Small intestine (tissue), 7 donors: ENCODE results near the gene APBB1. TPM values are rescaled to one million over a fixed set of nuclear protein-coding genes. Genes with fewer than 3 reads are reported as not detected.
A peak's percentile ranks its signal among the peaks of the same experiment; 100 is the strongest.

Source experiments
- DNase-seq, 2 donors: peaks; one replicate each; pipeline versions ENCODE4 v3.0.0 to v3.0.0-alpha.2; 2013
- FAIRE-seq: peaks from 2 replicates; lab custom pipeline; 2012; peaks lifted over from hg19 to GRCh38; lab: Jason Lieb, UNC
- H3K27ac ChIP-seq, 3 donors: one replicate each; pipeline ENCODE4 v1.5.1; 2013; ENCODE audit warnings: low read length in 2 of 3, mild to moderate bottlenecking in 2 of 3, control low read depth in 1 of 3, inconsistent platforms in 1 of 3, low read depth in 1 of 3, moderate library complexity in 1 of 3
- H3K27me3 ChIP-seq, 3 donors: one replicate each; pipeline ENCODE4 v1.6.1; 2013; ENCODE audit warnings: low read length in 3 of 3, inconsistent platforms in 1 of 3; ENCODE audit not compliant: control insufficient read depth in 3 of 3, insufficient read depth in 3 of 3
- H3K36me3 ChIP-seq, 3 donors: one replicate each; pipeline ENCODE4 v1.6.1; 2013; ENCODE audit warnings: low read length in 3 of 3, inconsistent platforms in 1 of 3, low read depth in 1 of 3, mild to moderate bottlenecking in 1 of 3, moderate library complexity in 1 of 3; ENCODE audit not compliant: control insufficient read depth in 3 of 3, insufficient read depth in 2 of 3
- H3K4me1 ChIP-seq, 3 donors: one replicate each; pipeline ENCODE4 v1.6.1; 2013; ENCODE audit warnings: low read length in 2 of 3, inconsistent platforms in 1 of 3, low read depth in 1 of 3, mild to moderate bottlenecking in 1 of 3, moderate library complexity in 1 of 3; ENCODE audit not compliant: control insufficient read depth in 3 of 3, insufficient read depth in 2 of 3
- H3K4me3 ChIP-seq, 3 donors: one replicate each; pipeline ENCODE4 v1.5.1; 2013; ENCODE audit warnings: low read length in 3 of 3, control low read depth in 1 of 3, inconsistent platforms in 1 of 3, low read depth in 1 of 3, mild to moderate bottlenecking in 1 of 3, moderate library complexity in 1 of 3
- H3K9me3 ChIP-seq, 2 donors: one replicate each; pipeline ENCODE4 v1.6.1; 2013; ENCODE audit warnings: low read depth in 1 of 2, low read length in 1 of 2; ENCODE audit not compliant: control insufficient read depth in 2 of 2, insufficient read depth in 1 of 2
- WGBS, 3 donors: extraction: QIAGEN DNeasy Blood & Tissue Kit; methylation state at CpG; one replicate each; pipeline ENCODE4 v1.1.7; 2013; 5-methylcytosine and 5-hydroxymethylcytosine counted together
- polyA plus RNA-seq, 4 donors: library from polyadenylated mRNA; stranded (reverse) in 3 of 4; unstranded in 1 of 4; fragments of 200-250 nt in 3 of 4; fragments of 120-200 nt in 1 of 4; gene quantifications; one replicate each; pipeline versions ENCODE4 v1.2.1 to v1.2.3, GENCODE V29; 2013
- donor health status: healthy with polysubstance abuse.
- donor health status: control.
- donor health status: control.
- donor health status: Bipolar disorder and iron deficiency.
- donor health status: healthy.

The APBB1 gene
- polyA plus RNA-seq, 4 donors: 2.5 to 17.8 (median 11.9) TPM

GRCh38 chr11:6378640-6378989 is 40.3 kb downstream of the APBB1 start:
- DNase-seq (no peak), FAIRE-seq (no peak)
- Histone ChIP-seq H3K36me3 (no peaks in the 10 kb centered on the region), H3K27ac (no peak overlapping the region), H3K27me3 (no peaks in the 10 kb centered on the region), H3K4me1 (no peaks in the 10 kb centered on the region), H3K4me3 (no peak overlapping the region), H3K9me3 (no peaks in the 10 kb centered on the region)
- WGBS, 3 donors: 67 to 75% (median 67%) methylated on average over 5 of the region's 5 CpGs

- Histone ChIP-seq H3K4me1 (no peaks in the 10 kb centered on the region), H3K27ac (no peak overlapping the region), H3K4me3 (no peak overlapping the region), H3K27me3 (no peaks in the 10 kb centered on the region), H3K9me3 (no peaks in the 10 kb centered on the region), H3K36me3 (no peaks in the 10 kb centered on the region)
- WGBS, 3 donors: 20 to 30% (median 29%) methylated on average over 4 of the region's 4 CpGs
- DNase-seq (no peak), FAIRE-seq (no peak)
Observed at GRCh38 chr11:6377902-6378639, 40.8 kb downstream of the APBB1 start.

- H3K9me3 ChIP-seq: no peaks in the 10 kb centered on the region
- H3K4me3 ChIP-seq: no peak overlapping the region
- FAIRE-seq (no peak), DNase-seq (no peak)
- H3K27me3 ChIP-seq: no peaks in the 10 kb centered on the region
- no peaks in the 10 kb centered on the region for H3K36me3 ChIP-seq
- 71 to 86% (median 79%) methylated on average over 5 to 6 of the region's 6 CpGs for WGBS, 3 donors
- no peaks in the 10 kb centered on the region for H3K4me1 ChIP-seq
- H3K27ac ChIP-seq: no peak overlapping the region
Observed at GRCh38 chr11:6371825-6372224, 47.1 kb downstream of the APBB1 start.

GRCh38 chr11:6365659-6366058 is 53.2 kb downstream of the APBB1 start:
- Histone ChIP-seq H3K4me3 (no peak overlapping the region), H3K27me3 (no peaks in the 10 kb centered on the region), H3K36me3 (no peaks in the 10 kb centered on the region), H3K27ac (no peak overlapping the region), H3K4me1 (peaks cover 0 to 3% (median 0%) of the 10 kb centered on the region in 3 donors), H3K9me3 (no peaks in the 10 kb centered on the region)
- WGBS, 3 donors: 8 to 43% (median 30%) methylated on average over 2 of the region's 2 CpGs
- peak; percentile 60 to 77 for DNase-seq
- no peak for FAIRE-seq

- no peak overlapping the region for H3K27ac ChIP-seq
- peak; percentile 76 to 83 for DNase-seq
- WGBS, 3 donors: 67 to 77% (median 76%) methylated on average over 6 of the region's 6 CpGs
- FAIRE-seq: no peak
- H3K27me3 ChIP-seq: no peaks in the 10 kb centered on the region
- no peaks in the 10 kb centered on the region for H3K9me3 ChIP-seq
- H3K36me3 ChIP-seq: no peaks in the 10 kb centered on the region
- H3K4me1 ChIP-seq: peaks cover 0 to 3% (median 0%) of the 10 kb centered on the region in 3 donors
- H3K4me3 ChIP-seq: no peak overlapping the region
Observed at GRCh38 chr11:6362873-6363678, 55.8 kb downstream of the APBB1 start.

GRCh38 chr11:6362185-6362872 is 56.6 kb downstream of the APBB1 start:
- FAIRE-seq (no peak), DNase-seq (no peak)
- no peaks in the 10 kb centered on the region for H3K9me3 ChIP-seq
- 69 to 76% (median 75%) methylated on average over 5 of the region's 5 CpGs for WGBS, 3 donors
- H3K4me1 ChIP-seq: peaks cover 0 to 3% (median 0%) of the 10 kb centered on the region in 3 donors
- H3K27ac ChIP-seq: no peak overlapping the region
- H3K4me3 ChIP-seq: no peak overlapping the region
- no peaks in the 10 kb centered on the region for H3K27me3 ChIP-seq
- no peaks in the 10 kb centered on the region for H3K36me3 ChIP-seq

- H3K36me3 ChIP-seq: no peaks in the 10 kb centered on the region
- no peak overlapping the region for H3K27ac ChIP-seq
- H3K4me3 ChIP-seq: no peak overlapping the region
- DNase-seq (no peak), FAIRE-seq (no peak)
- no peaks in the 10 kb centered on the region for H3K9me3 ChIP-seq
- H3K4me1 ChIP-seq: peaks cover 0 to 2% (median 0%) of the 10 kb centered on the region in 3 donors
- H3K27me3 ChIP-seq: no peaks in the 10 kb centered on the region
- WGBS, 3 donors: 56 to 71% (median 70%) methylated on average over 3 of the region's 3 CpGs
Observed at GRCh38 chr11:6360183-6360582, 58.7 kb downstream of the APBB1 start.

- H3K36me3 ChIP-seq: no peaks in the 10 kb centered on the region
- no peak overlapping the region for H3K27ac ChIP-seq
- no peaks in the 10 kb centered on the region for H3K9me3 ChIP-seq
- H3K4me3 ChIP-seq: no peak overlapping the region
- 46 to 77% (median 58%) methylated on average over 9 of the region's 9 CpGs for WGBS, 3 donors
- FAIRE-seq: no peak
- DNase-seq: no peak
- H3K27me3 ChIP-seq: no peaks in the 10 kb centered on the region
- H3K4me1 ChIP-seq: peaks cover 0 to 19% (median 0%) of the 10 kb centered on the region in 3 donors
Observed at GRCh38 chr11:6357222-6357621, 61.7 kb downstream of the APBB1 start.
